ENCODE results near the gene TMEM41B.
"Not testable (repeated sequence)": the region's sequence is repeated elsewhere in the genome, so short reads cannot be mapped to it uniquely, and the experiment has no call there.

TMEM41B gene

DNA sequence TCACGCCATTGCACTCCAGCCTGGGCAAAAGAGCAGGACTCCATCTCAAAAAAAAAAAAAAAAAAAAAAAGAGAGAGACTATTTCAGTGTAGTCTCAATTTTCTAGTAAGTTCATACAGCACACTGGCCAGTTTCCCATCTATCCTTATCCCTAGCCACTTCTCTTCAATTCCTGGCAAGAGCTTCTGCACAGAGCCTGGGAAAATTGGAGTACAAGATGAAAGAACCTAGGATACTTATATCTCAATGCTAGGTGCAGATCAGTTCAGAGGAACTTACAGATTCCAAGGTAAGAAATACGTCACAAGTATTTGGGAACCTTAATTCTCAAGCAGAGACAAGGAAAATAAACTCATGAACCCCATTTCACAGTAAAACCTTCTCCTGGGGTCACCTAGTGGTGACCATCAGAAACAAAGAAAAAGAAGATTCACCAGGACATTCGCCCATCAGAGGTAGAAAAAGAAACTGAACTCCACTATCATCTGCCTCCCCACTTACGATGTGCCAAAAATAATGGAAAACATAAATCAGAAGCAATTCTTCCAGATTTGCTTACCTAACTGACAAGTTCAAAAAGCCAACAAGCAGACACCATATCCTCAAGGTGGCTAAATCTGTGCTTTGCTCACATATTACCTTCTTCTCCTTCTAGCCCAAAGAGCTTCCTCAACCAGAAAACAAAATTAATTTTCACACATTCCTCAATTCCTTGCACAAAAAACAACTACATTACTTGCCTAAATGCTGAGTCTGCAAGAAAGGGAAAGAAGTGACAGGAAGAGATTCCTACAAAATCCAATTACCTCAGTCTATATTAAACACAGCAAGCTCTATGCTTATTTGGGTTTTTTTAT, 54.2 kb downstream of the TMEM41B start:
- DNase-seq, result no peak

DNA sequence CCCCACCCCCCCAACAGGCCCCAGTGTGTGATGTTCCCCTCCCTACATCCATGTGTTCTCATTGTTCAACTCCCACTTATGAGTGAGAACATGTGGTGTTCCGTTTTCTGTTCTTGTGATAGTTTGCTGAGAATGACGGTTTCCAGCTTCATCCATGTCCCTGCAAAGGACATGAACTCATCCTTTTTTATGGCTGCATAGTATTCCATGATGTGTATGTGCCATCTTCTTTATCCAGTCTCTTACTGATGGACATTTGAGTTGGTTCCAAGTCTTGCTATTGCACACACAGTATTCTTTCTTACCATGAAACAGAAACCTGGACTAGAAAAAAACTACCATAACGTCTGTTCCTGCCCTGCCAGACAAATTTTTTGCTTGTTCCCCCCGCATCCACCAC, 56.1 kb downstream of the TMEM41B start:
- DNase-seq, result not testable (repeated sequence)

DNA sequence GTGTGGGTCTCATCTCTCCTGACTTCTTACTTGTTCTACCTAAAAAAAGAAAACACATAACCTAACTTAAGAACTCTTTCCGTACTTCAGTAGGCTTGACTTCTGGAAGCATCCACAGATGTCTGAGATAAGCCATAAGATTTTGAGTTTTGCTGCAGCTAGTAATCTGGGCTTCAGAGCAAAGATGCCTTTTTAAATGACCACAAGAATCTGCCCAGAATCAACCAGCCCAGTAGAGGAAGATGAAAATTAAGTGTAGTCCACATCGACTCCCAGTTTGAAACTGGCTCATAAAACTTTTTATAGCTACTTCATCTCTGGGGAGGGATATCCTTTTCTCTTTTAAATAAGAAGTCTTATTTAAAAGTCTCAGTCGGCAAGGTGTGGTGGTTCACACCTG, 60.0 kb downstream of the TMEM41B start:
- DNase-seq, result no peak

DNA sequence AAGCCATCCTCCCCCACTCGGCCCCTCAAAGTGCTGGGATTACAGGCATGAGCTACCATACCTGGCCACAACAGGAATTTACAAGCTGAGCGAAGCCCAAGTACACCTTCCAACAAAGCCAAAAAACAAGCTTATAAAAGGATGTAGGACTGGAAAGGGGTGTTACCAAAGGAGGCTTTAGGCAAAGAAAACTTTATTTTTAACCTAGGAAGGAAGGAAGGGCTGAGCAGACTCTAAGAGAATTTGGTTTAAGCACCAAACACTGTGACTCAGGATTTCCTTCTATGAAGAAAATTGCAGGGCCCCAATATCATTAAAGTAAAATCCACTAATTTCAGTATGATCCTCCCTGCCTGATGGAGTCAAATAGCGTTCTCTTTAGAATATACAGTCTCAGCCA, 61.3 kb downstream of the TMEM41B start:
- DNase-seq, result no peak

DNA sequence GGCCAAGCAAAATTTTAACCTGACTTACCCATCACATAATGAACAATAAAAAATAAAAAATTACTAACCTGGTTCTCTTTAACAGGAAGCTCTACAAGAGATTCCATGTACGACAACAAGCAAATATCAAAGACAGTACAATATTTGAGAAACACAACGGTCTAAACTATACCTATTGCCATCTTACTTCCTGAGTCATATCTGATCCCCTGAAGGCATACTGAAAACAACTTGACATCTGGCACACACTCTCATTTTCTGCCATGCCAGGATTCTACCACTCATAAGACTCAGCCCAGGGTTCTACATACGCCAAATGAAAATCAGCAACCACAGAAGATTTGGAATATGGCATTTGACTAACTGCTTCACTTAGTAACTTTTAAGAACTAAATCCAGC, 63.1 kb downstream of the TMEM41B start:
- DNase-seq, result no peak

DNA sequence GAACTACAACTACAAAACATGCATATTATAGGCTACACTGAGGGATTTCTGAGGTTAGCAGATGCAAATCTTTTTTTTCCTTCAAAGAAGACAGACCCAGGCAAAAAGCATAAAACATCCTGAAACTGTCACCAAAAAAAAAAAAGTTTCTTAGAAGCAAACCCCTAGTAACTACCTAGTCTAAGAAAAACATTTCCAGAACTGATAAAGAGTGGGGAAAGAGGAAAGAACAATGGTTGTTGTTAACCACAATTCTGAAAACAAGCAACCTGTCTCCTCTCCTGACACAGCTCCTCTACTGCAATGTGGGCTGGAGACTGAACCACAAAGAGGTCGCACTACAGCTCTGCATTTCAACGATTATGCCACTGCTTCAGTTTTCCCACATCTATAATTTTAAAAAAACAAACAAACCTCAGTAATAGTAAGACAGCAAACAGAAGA, 64.2 kb downstream of the TMEM41B start:
- peak; percentile 60 for DNase-seq

DNA sequence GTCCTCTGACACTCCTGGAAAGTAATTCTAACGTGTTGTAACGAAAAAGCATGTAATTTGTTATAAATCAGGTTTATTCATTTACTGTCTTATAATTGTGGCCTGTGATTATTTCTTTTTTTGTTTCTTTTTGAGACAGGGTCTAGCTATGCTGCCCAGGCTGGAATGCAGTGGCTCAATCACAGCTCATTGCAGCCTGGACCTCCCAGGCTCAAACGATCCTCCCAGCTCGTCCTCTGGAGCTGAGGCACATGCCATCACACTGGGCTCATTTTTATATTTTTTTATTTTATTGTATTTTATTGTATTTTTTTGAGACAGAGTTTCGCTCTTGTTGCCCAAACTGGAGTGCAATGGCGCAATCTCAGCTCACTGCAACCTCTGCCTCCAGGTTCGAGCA, 65.1 kb downstream of the TMEM41B start:
- DNase-seq, result no peak

DNA sequence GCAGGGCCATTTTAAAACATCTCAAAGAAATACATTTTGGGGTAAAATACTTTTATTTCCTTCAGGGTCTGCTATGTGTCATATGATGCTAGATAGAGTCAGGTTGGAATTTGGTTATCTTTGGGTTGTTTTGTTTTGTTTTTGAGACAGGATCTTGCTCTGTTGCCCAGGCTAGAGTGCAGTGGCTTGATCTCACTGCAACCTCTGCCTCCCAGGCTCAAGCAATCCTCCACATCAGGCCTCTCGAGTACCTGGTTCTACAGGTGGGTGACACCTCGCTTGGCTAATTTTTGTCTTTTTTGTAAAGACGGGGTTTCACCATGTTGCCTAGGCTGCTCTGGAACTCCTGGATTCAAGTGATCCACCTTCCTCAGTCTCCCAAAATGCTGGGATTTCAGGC, 66.5 kb downstream of the TMEM41B start:
- DNase-seq, result no peak

DNA sequence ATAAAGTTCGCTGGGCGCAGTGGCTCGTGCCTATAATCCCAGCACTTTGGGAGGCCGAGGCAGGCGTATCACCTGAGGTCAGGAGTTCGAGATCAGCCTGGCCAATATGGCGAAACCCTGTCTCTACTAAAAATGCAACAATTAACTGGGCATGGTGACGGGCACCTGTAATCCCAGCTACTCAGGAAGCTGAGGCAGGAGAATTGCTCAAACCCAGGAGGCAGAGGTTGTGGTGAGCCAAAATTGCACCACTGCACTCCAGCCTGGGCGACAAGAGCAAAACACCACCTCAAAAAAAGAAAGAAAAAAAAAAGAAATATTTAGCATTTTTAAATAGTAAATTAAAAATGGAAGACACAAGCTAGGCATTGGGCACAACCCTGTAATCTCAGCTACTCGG, 78.2 kb downstream of the TMEM41B start:
- not testable (repeated sequence) for DNase-seq

DNA sequence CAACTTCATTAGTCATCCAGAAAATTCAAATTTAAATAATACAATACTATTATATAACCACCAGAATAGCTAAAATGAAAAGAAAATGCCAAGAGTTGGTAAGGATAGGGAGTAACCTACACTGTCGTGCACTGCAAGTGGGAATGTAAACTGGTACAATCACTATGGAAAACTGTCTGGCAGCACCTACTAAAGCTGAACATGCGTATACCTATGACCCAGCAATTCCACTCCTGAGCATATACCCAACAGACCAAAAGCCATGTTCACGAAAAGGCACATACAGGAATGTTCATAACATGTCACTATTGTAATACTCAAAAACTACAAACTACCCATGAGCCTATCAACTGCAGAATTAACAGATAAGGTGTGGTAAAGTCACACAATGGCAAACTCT, 81.9 kb downstream of the TMEM41B start:
- no peak for DNase-seq

DNA sequence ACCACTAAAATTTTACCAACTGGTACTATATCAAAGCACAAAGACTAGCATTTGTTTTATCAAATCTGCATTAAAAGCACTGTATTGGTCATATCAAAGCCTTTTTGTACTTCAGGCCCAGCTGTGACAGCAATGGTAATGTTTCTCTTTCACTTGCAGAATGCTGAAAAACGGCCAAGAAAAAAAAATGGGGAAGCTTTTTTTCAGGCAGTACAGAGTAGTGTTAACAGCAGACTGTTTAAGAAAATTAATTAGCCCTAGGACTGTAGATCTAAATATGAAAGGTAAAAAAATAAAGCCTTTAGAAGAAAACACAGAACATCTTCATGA, 82.6 kb downstream of the TMEM41B start:
- DNase-seq, result no peak

Data from GF-D8 (cell line).